ENCODE data around the gene SLC25A13. TPM values are rescaled to one million over a fixed set of nuclear protein-coding genes. Genes with fewer than 3 reads are reported as not detected.
A peak's percentile ranks its signal among the peaks of the same experiment; 100 is the strongest.
"Not testable (repeated sequence)": the region's sequence is repeated elsewhere in the genome, so short reads cannot be mapped to it uniquely, and the experiment has no call there.

The SLC25A13 gene
- total RNA-seq, 1 experiment from 2014 or later = 77.2 TPM

DNA sequence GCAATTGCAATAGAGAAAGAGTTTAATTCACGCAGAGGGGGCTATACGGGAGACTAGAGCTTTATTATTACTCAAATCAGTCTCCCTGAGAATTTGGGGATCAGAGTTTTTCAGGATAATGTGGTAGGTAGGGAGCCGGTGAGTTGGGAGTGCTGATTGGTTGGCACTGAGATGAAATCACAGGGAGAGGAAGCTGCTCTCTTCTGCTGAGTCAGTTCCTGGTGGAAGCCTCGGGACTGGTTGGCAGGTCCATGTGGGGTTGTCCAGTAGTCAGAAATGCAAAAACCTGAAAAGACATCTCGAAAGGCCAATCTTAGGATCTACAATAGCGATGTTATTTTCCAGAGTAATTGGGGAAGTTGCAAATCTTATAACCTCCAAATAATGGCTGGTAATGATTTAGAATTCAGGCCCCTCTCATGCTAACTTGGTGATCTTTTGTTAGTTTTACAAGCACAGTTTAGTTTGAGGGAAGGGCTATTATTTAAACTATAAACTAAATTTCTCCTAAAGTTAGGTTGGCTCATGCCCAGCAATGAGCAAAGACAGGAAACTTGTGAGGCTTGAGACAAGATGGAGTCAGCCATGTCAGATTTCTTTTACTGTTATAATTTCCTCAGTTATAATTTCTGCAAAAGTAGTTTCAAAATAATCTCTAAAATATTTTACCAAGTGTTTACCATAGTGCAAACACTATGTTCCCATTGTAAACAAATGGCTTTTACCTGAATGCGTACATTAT lies 39.4 kb upstream of the SLC25A13 start:
- no peaks in the 10 kb centered on the region for H3K27me3 Mint-ChIP-seq (ENCODE audit: low read depth)
- POLR2A ChIA-PET = no interaction called here

DNA sequence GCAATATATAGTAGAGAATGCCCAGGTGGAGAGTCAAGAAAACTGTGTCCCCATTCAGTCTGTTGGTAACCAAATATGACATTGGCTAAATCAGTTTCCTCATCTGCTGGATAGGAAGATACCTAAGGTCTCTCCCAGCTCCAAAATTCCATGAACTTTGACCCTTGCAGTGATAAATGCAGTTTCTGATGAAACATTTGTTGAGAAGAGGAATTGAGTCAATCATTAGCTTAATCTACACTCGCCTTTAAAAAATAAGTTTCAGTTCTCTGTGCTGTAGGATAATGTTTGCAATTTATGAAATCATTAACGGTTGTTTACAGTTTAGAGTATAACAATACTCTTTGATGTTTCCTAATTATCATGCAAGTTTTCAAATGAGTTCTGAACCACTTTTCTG lies 38.0 kb upstream of the SLC25A13 start:
- H3K36me3 Mint-ChIP-seq = no peaks in the 10 kb centered on the region
- TF ChIP-seq GABPB1 (CRISPR knock-in tag; IDR thresholded peaks at IDR 0.05) (peak; percentile 89), SOX15 (CRISPR knock-in tag; IDR thresholded peaks at IDR 0.05) (no peak)
- ChIA-PET CTCF (no interaction called here), POLR2A (no interaction called here)
- peaks cover 10% of the 10 kb centered on the region for H3K4me1 Mint-ChIP-seq
- H3K27ac Mint-ChIP-seq = no peak overlapping the region
- H3K4me3 Mint-ChIP-seq = no peak overlapping the region
- DNase-seq (ENCODE audit: low spot score) (no peak), ATAC-seq (no peak)
- no peaks in the 10 kb centered on the region for H3K27me3 Mint-ChIP-seq (ENCODE audit: low read depth)
- H3K9me3 Mint-ChIP-seq = peaks cover 4% of the 10 kb centered on the region; the same call in 1 of the 2 replicates

More for the DNA sequence above, 39.4 kb upstream of the SLC25A13 start:
- H3K4me1 Mint-ChIP-seq = peaks cover 8% of the 10 kb centered on the region; the same call in 1 of the 2 replicates
- H3K36me3 Mint-ChIP-seq = no peaks in the 10 kb centered on the region
- H3K27ac Mint-ChIP-seq = no peak overlapping the region
- peak; percentile 65 for ATAC-seq
- CTCF ChIA-PET = no interaction called here
- TF ChIP-seq GTF2I (CRISPR knock-in tag; conservative IDR thresholded peaks at IDR 0.05) (no peak), NFE2L1 (CRISPR knock-in tag; IDR thresholded peaks at IDR 0.05) (0 out of 2 replicates have a peak, but pooled peaks have one; percentile 16), TEAD1 (CRISPR knock-in tag; IDR thresholded peaks at IDR 0.05) (no peak), GABPB1 (CRISPR knock-in tag; IDR thresholded peaks at IDR 0.05) (no peak)
- H3K4me3 Mint-ChIP-seq = no peak overlapping the region
- H3K9me3 Mint-ChIP-seq = peaks cover 9% of the 10 kb centered on the region
- no peak for DNase-seq (ENCODE audit: low spot score)

DNA sequence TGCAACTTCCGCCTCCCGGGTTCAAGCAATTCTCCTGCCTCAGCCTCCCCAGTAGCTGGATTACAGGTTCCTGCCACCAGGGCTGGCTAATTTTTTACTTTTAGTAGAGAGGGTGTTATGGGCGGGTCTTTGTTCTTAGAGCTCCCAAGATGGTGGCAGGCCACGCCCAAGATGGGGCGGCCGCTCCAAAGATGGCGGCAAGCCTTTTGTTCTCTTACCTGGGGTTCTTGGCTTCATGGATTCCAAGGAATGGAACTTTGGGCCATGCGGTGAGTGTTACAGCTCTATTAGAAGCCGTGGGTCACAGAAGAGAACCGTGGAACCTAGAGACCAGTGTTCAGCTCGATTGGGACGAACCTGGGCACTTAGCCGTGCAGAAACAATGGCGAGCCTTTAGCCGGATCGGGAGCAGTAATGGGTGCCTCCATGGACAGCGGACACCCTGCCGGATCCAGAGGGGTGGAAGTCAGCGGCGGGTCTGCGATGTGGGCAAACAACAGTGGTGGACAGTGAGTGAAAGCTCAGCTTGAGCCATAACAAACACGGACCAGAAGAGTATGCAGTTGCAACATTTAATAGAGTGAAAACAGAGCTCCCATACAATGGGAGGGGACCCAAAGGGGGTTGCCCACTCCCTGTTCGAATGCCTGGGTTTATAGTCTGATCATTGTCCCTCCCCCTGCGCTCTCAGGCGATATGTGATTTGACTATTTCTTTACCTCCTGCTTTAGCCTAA lies 36.5 kb upstream of the SLC25A13 start:
- H3K4me3 Mint-ChIP-seq; DNase-seq (ENCODE audit: low spot score); H3K36me3 Mint-ChIP-seq; H3K9me3 Mint-ChIP-seq; H3K27me3 Mint-ChIP-seq (ENCODE audit: low read depth); CTCF ChIA-PET; ATAC-seq; H3K27ac Mint-ChIP-seq; POLR2A ChIA-PET: not testable (repeated sequence)
- H3K4me1 Mint-ChIP-seq = peaks cover 11% of the 10 kb centered on the region

DNA sequence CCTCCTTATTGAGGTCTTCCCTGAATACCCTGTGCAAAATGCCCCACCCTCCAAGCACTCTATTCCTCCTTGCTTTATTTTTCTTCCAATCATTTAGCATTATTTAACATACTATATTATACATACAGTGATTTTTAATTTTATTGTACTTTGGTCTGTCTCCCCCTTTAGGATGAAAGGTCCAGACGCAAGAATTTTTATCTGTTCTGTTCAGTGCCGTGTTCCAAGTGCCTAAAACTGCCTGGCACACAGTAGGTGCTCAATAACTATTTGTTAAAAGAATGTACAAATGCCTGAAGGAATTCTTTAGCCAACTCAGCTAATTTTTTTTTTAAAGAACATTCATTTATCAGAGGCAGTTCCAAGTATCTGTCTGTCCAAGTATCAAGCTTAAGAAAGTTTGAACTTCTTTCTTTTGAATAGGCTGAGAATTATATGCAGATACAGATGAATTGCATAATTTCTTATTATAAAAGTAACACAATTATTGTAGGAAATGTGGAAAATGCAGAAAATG lies 34.1 kb upstream of the SLC25A13 start:
- CTCF ChIA-PET = no interaction called here
- POLR2A ChIA-PET = no interaction called here

DNA sequence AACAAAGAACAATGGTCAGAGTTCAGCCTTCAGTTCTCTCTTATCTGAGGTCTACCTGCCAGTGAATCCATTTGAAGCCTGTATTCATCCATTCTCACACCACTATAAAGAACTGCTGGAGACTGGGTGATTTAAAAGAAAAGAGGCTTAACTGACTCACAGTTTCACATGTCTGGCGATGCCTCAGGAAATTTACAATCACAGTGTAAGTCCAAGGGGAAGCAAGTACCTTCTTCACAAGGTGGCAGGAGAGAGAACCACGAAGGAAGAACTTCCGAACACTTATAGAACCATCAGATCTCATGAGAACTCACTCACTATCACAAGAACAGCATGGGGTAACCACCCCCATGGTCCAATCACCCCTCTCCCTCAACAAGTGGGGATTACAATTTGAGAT lies 33.0 kb upstream of the SLC25A13 start:
- no peaks in the 10 kb centered on the region for H3K36me3 Mint-ChIP-seq
- CTCF ChIA-PET = no interaction called here
- POLR2A ChIA-PET = no interaction called here
- H3K4me3 Mint-ChIP-seq = no peak overlapping the region
- DNase-seq (ENCODE audit: low spot score) (no peak), ATAC-seq (no peak; the same call in 1 of the 2 replicates)
- no peaks in the 10 kb centered on the region for H3K9me3 Mint-ChIP-seq
- no peak overlapping the region for H3K27ac Mint-ChIP-seq
- H3K27me3 Mint-ChIP-seq (ENCODE audit: low read depth) = no peaks in the 10 kb centered on the region
- peaks cover 6% of the 10 kb centered on the region for H3K4me1 Mint-ChIP-seq
- TF ChIP-seq ZNF416 (CRISPR knock-in tag; IDR thresholded peaks at IDR 0.05) (no peak), GTF2I (CRISPR knock-in tag; conservative IDR thresholded peaks at IDR 0.05) (no peak), GABPB1 (CRISPR knock-in tag; IDR thresholded peaks at IDR 0.05) (no peak), TEAD4 (CRISPR knock-in tag; IDR thresholded peaks at IDR 0.05) (no peak), OVOL2 (CRISPR knock-in tag; IDR thresholded peaks at IDR 0.05; ENCODE audit: borderline replicate concordance) (no peak), EMX1 (CRISPR knock-in tag; IDR thresholded peaks at IDR 0.05) (no peak), FOXP1 (CRISPR knock-in tag; IDR thresholded peaks at IDR 0.05; ENCODE audit: borderline replicate concordance) (no peak)
- TF ChIP-seq, protein P1, sequence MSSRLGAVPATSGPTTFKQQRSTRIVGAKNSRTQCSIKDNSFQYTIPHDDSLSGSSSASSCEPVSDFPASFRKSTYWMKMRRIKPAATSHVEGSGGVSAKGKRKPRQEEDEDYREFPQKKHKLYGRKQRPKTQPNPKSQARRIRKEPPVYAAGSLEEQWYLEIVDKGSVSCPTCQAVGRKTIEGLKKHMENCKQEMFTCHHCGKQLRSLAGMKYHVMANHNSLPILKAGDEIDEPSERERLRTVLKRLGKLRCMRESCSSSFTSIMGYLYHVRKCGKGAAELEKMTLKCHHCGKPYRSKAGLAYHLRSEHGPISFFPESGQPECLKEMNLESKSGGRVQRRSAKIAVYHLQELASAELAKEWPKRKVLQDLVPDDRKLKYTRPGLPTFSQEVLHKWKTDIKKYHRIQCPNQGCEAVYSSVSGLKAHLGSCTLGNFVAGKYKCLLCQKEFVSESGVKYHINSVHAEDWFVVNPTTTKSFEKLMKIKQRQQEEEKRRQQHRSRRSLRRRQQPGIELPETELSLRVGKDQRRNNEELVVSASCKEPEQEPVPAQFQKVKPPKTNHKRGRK (CRISPR knock-in tag; IDR thresholded peaks at IDR 0.05; ENCODE audit: borderline replicate concordance) = no peak
- TF ChIP-seq, protein P2, sequence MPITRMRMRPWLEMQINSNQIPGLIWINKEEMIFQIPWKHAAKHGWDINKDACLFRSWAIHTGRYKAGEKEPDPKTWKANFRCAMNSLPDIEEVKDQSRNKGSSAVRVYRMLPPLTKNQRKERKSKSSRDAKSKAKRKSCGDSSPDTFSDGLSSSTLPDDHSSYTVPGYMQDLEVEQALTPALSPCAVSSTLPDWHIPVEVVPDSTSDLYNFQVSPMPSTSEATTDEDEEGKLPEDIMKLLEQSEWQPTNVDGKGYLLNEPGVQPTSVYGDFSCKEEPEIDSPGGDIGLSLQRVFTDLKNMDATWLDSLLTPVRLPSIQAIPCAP (CRISPR knock-in tag; IDR thresholded peaks at IDR 0.05) = no peak
- TF ChIP-seq, protein P3, sequence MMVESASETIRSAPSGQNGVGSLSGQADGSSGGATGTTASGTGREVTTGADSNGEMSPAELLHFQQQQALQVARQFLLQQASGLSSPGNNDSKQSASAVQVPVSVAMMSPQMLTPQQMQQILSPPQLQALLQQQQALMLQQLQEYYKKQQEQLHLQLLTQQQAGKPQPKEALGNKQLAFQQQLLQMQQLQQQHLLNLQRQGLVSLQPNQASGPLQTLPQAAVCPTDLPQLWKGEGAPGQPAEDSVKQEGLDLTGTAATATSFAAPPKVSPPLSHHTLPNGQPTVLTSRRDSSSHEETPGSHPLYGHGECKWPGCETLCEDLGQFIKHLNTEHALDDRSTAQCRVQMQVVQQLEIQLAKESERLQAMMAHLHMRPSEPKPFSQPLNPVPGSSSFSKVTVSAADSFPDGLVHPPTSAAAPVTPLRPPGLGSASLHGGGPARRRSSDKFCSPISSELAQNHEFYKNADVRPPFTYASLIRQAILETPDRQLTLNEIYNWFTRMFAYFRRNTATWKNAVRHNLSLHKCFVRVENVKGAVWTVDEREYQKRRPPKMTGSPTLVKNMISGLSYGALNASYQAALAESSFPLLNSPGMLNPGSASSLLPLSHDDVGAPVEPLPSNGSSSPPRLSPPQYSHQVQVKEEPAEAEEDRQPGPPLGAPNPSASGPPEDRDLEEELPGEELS (CRISPR knock-in tag; IDR thresholded peaks at IDR 0.05) = no peak
- TF ChIP-seq, protein P4, sequence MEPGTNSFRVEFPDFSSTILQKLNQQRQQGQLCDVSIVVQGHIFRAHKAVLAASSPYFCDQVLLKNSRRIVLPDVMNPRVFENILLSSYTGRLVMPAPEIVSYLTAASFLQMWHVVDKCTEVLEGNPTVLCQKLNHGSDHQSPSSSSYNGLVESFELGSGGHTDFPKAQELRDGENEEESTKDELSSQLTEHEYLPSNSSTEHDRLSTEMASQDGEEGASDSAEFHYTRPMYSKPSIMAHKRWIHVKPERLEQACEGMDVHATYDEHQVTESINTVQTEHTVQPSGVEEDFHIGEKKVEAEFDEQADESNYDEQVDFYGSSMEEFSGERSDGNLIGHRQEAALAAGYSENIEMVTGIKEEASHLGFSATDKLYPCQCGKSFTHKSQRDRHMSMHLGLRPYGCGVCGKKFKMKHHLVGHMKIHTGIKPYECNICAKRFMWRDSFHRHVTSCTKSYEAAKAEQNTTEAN (CRISPR knock-in tag; IDR thresholded peaks at IDR 0.05) = no peak

More for the DNA sequence above, 34.1 kb upstream of the SLC25A13 start:
- ATAC-seq = no peak
- Mint-ChIP-seq H3K4me1 (peaks cover 10% of the 10 kb centered on the region), H3K27ac (no peak overlapping the region), H3K36me3 (no peaks in the 10 kb centered on the region), H3K9me3 (no peaks in the 10 kb centered on the region), H3K4me3 (no peak overlapping the region), H3K27me3 (ENCODE audit: low read depth) (no peaks in the 10 kb centered on the region)
- no peak for DNase-seq (ENCODE audit: low spot score)
- no peak for TF ChIP-seq CREM (CRISPR knock-in tag; IDR thresholded peaks at IDR 0.05)
- TF ChIP-seq, protein P5, sequence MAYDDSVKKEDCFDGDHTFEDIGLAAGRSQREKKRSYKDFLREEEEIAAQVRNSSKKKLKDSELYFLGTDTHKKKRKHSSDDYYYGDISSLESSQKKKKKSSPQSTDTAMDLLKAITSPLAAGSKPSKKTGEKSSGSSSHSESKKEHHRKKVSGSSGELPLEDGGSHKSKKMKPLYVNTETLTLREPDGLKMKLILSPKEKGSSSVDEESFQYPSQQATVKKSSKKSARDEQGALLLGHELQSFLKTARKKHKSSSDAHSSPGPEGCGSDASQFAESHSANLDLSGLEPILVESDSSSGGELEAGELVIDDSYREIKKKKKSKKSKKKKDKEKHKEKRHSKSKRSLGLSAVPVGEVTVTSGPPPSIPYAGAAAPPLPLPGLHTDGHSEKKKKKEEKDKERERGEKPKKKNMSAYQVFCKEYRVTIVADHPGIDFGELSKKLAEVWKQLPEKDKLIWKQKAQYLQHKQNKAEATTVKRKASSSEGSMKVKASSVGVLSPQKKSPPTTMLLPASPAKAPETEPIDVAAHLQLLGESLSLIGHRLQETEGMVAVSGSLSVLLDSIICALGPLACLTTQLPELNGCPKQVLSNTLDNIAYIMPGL (CRISPR knock-in tag; IDR thresholded peaks at IDR 0.05) = no peak
- no peak for TF ChIP-seq GRHL2 (CRISPR knock-in tag; IDR thresholded peaks at IDR 0.05; ENCODE audit: insufficient replicate concordance, severe bottlenecking)
